ENCODE data around the gene TMEM120A. TPM values are rescaled to one million over a fixed set of nuclear protein-coding genes. Genes with fewer than 3 reads are reported as not detected.

TMEM120A gene
- total RNA-seq, 3 donors from 2014 or later, result 75.6 to 138 (median 88.4) TPM

GRCh38 chr7:75981453-75982305, 12.7 kb downstream of the TMEM120A start:
- no peak for TF ChIP-seq CTCF (IDR thresholded peaks at IDR 0.05)
- intact Hi-C loops (cut with DNase I, micrococcal nuclease), result no loop called here
- Histone ChIP-seq H3K36me3 (ENCODE audit: low read depth) (peaks cover 5% of the 10 kb centered on the region), H3K4me1 (ENCODE audit: low read depth) (peaks cover 18% of the 10 kb centered on the region), H3K9me3 (no peaks in the 10 kb centered on the region), H3K4me3 (no peak overlapping the region)
- no peak for ATAC-seq
- DNase-seq, result peak in 1 of 3 donors; percentile 58

- ATAC-seq (no peak), DNase-seq (no peak)
- Histone ChIP-seq H3K4me1 (ENCODE audit: low read depth) (peaks cover 18% of the 10 kb centered on the region), H3K9me3 (no peaks in the 10 kb centered on the region), H3K36me3 (ENCODE audit: low read depth) (peaks cover 5% of the 10 kb centered on the region), H3K4me3 (no peak overlapping the region)
- intact Hi-C loops (cut with DNase I, micrococcal nuclease), result no loop called here
- TF ChIP-seq CTCF (IDR thresholded peaks at IDR 0.05), result no peak
Measured at GRCh38 chr7:75981203-75981452, 13.3 kb downstream of the TMEM120A start.

GRCh38 chr7:75980430-75981202, 13.8 kb downstream of the TMEM120A start:
- DNase-seq (peak in 1 of 3 donors; percentile 54), ATAC-seq (peak; percentile 2)
- Histone ChIP-seq H3K4me3 (no peak overlapping the region), H3K36me3 (ENCODE audit: low read depth) (peaks cover 5% of the 10 kb centered on the region), H3K9me3 (no peaks in the 10 kb centered on the region), H3K4me1 (ENCODE audit: low read depth) (peaks cover 18% of the 10 kb centered on the region)
- intact Hi-C loops (cut with DNase I, micrococcal nuclease), result no loop called here
- TF ChIP-seq CTCF (IDR thresholded peaks at IDR 0.05), result no peak

- peak; percentile 94 to 96 (median 95) for DNase-seq
- peak; percentile 96 for ATAC-seq
- Histone ChIP-seq H3K4me1 (ENCODE audit: low read depth) (peaks cover 18% of the 10 kb centered on the region), H3K36me3 (ENCODE audit: low read depth) (peaks cover 5% of the 10 kb centered on the region), H3K4me3 (no peak overlapping the region), H3K9me3 (no peaks in the 10 kb centered on the region)
- intact Hi-C loops (cut with DNase I, micrococcal nuclease), result no loop called here
- TF ChIP-seq CTCF (IDR thresholded peaks at IDR 0.05), result no peak
Measured at GRCh38 chr7:75979759-75980429, 14.5 kb downstream of the TMEM120A start.

GRCh38 chr7:75977743-75978142, 16.7 kb downstream of the TMEM120A start:
- Histone ChIP-seq H3K4me1 (ENCODE audit: low read depth) (peaks cover 18% of the 10 kb centered on the region), H3K9me3 (no peaks in the 10 kb centered on the region), H3K36me3 (ENCODE audit: low read depth) (peaks cover 4% of the 10 kb centered on the region), H3K4me3 (no peak overlapping the region)
- ATAC-seq (no peak), DNase-seq (no peak)
- intact Hi-C loops (cut with DNase I, micrococcal nuclease), result no loop called here
- no peak for TF ChIP-seq CTCF (IDR thresholded peaks at IDR 0.05)

Data from mucosa of descending colon (tissue), 3 donors.